Trophoblast cell (in vitro differentiated cells and primary cell): Measurements from ENCODE around the gene AHCYL2.
"Not testable (repeated sequence)": the region's sequence is repeated elsewhere in the genome, so short reads cannot be mapped to it uniquely, and the experiment has no call there.

ENCODE experiments used
- DNase-seq, 2 donors: peaks; one replicate each; pipeline ENCODE4 v3.0.0-alpha.2; 2016
- H2AFZ ChIP-seq: 2 replicates; pipeline ENCODE4 v1.6.1; 2013; ENCODE audit warnings: low read length, moderate library complexity, mild to moderate bottlenecking; ENCODE audit not compliant: insufficient read depth, poor library complexity
- H2AK5ac ChIP-seq: 2 replicates; pipeline ENCODE4 v1.6.1; 2013; ENCODE audit warnings: mild to moderate bottlenecking, low read length
- H2BK120ac ChIP-seq: 2 replicates; pipeline ENCODE4 v1.6.1; 2013; ENCODE audit warnings: low read length, mild to moderate bottlenecking, moderate library complexity; ENCODE audit not compliant: insufficient read depth, poor library complexity
- H2BK12ac ChIP-seq: 2 replicates; pipeline ENCODE4 v1.6.1; 2013; ENCODE audit warnings: mild to moderate bottlenecking, low read length, moderate library complexity
- H2BK5ac ChIP-seq: 2 replicates; pipeline ENCODE4 v1.6.1; 2013; ENCODE audit warnings: low read length, low read depth, moderate library complexity, mild to moderate bottlenecking; ENCODE audit not compliant: poor library complexity
- H3K14ac ChIP-seq: 2 replicates; pipeline ENCODE4 v1.6.1; 2013; ENCODE audit warnings: mild to moderate bottlenecking, low read length
- H3K18ac ChIP-seq: 2 replicates; pipeline ENCODE4 v1.6.1; 2013; ENCODE audit warnings: mild to moderate bottlenecking, low read length
- H3K23ac ChIP-seq: 2 replicates; pipeline ENCODE4 v1.6.1; 2013; ENCODE audit warnings: low read length
- H3K27ac ChIP-seq: 2 replicates; pipeline ENCODE4 v1.5.1; 2013; ENCODE audit warnings: low read depth, mild to moderate bottlenecking, inconsistent platforms, low read length, moderate library complexity
- H3K27me3 ChIP-seq: 2 replicates; pipeline ENCODE4 v1.6.1; 2013; ENCODE audit warnings: inconsistent platforms, mild to moderate bottlenecking, low read length, moderate library complexity; ENCODE audit not compliant: insufficient read depth
- H3K36me3 ChIP-seq, 2 experiments: 1 replicate in 1 of 2; 2 replicates in 1 of 2; pipeline ENCODE4 v1.6.1; 2013; ENCODE audit warnings: low read length in 2 of 2, mild to moderate bottlenecking in 2 of 2, moderate library complexity in 1 of 2; ENCODE audit not compliant: insufficient read depth in 2 of 2, control insufficient read depth in 1 of 2
- H3K4ac ChIP-seq: 2 replicates; pipeline ENCODE4 v1.6.1; 2013; ENCODE audit warnings: low read depth, mild to moderate bottlenecking, low read length, moderate library complexity
- H3K4me1 ChIP-seq, 2 experiments: 1 replicate in 1 of 2; 2 replicates in 1 of 2; pipeline ENCODE4 v1.6.1; 2013; ENCODE audit warnings: low read length in 2 of 2, mild to moderate bottlenecking in 2 of 2, moderate library complexity in 1 of 2; ENCODE audit not compliant: insufficient read depth in 2 of 2, control insufficient read depth in 1 of 2
- H3K4me2 ChIP-seq: 2 replicates; pipeline ENCODE4 v1.6.1; 2013; ENCODE audit warnings: inconsistent platforms, mild to moderate bottlenecking, low read length, moderate library complexity
- H3K4me3 ChIP-seq: 2 replicates; pipeline ENCODE4 v1.5.1; 2013; ENCODE audit warnings: mild to moderate bottlenecking, low read depth, low read length, inconsistent platforms
- H3K79me1 ChIP-seq: one replicate; pipeline ENCODE4 v1.6.1; 2013; ENCODE audit warnings: low read length
- H3K79me2 ChIP-seq: 2 replicates; pipeline ENCODE4 v1.6.1; 2013; ENCODE audit warnings: low read length, mild to moderate bottlenecking; ENCODE audit not compliant: control insufficient read depth, insufficient read depth, poor library complexity
- H3K9ac ChIP-seq: 2 replicates; pipeline ENCODE4 v1.6.1; 2013; ENCODE audit warnings: mild to moderate bottlenecking, low read length
- H3K9me3 ChIP-seq: 2 replicates; pipeline ENCODE4 v1.6.1; 2013; ENCODE audit warnings: low read depth, mild to moderate bottlenecking, control low read depth, inconsistent platforms, low read length; ENCODE audit not compliant: insufficient read depth
- H4K12ac ChIP-seq: 2 replicates; pipeline ENCODE4 v1.6.1; 2013; ENCODE audit warnings: low read depth, mild to moderate bottlenecking, low read length, moderate library complexity
- H4K8ac ChIP-seq: 2 replicates; pipeline ENCODE4 v1.6.1; 2013; ENCODE audit warnings: low read depth, mild to moderate bottlenecking, low read length, moderate library complexity
- H4K91ac ChIP-seq: one replicate; pipeline ENCODE4 v1.6.1; 2013; ENCODE audit warnings: low read depth, mild to moderate bottlenecking, low read length, moderate library complexity
- WGBS: extraction: QIAGEN DNeasy Blood & Tissue Kit; methylation state at CpG from one replicate; pipeline ENCODE4 v1.1.7; 2013; ENCODE audit warnings: missing lambda C conversion rate; ENCODE audit not compliant: insufficient read length, insufficient coverage; ENCODE audit errors: extremely low coverage; 5-methylcytosine and 5-hydroxymethylcytosine counted together

AHCYL2 gene

DNA sequence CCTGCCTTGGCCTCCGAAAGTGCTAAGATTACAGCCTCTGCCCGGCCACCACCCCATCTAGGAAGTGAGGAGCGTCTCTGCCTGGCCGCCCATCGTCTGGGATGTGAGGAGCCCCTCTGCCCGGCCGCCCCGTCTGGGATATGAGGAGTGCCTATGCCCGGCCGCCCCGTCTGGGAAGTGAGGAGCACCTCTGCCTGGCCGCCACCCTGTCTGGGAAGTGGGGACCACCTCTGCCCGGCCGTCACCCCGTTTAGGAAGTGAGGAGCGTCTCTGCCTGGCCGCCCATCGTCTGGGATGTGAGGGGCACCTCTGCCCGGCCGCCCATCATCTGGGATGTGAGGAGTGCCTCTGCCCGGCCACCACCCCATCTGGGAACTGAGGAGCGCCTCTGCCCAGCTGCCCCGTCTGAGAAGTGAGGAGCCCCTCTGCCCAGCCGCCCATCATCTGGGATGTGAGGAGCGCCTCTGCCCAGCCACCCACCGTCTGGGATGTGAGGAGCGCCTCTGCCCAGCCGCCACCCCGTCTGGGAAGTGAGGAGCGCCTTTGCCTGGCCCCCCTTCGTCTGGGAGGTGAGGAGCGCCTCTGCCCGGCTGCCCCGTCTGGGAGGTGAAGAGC, 8.6 kb upstream of the AHCYL2 start:
- not testable (repeated sequence) for H3K79me1 ChIP-seq, H2AFZ ChIP-seq, H2BK12ac ChIP-seq, H3K4ac ChIP-seq, H3K18ac ChIP-seq, H2BK5ac ChIP-seq, H3K27ac ChIP-seq, H3K4me2 ChIP-seq, DNase-seq, H3K4me3 ChIP-seq, H3K14ac ChIP-seq, H3K27me3 ChIP-seq, H3K9ac ChIP-seq, H2AK5ac ChIP-seq, H4K12ac ChIP-seq, H3K9me3 ChIP-seq, H2BK120ac ChIP-seq, H3K79me2 ChIP-seq, H4K8ac ChIP-seq, H3K4me1 ChIP-seq, H3K23ac ChIP-seq, H4K91ac ChIP-seq
- no CpG with 5 or more reads among the region's 34 CpGs for WGBS
- peaks cover 20 to 21% of the 10 kb centered on the region in 2 experiments for H3K36me3 ChIP-seq

DNA sequence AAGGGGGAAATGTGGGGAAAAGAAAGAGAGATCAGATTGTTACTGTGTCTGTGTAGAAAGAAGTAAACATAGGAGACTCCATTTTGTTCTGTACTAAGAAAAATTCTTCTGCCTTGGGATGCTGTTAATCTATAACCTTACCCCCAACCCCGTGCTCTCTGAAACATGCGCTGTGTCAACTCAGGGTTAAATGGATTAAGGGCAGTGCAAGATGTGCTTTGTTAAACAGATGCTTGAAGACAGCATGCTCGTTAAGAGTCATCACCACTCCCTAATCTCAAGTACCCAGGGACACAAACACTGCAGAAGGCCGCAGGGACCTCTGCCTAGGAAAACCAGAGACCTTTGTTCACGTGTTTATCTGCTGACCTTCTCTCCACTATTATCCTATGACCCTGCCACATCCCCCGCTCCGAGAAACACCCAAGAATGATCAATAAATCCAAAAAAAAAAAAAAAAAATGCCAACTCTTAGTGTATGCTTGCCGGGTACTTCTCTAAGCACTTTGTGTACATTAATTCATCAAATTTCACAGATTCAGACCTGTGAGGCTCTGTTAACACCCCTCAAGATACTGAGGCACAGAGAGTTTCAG, 7.9 kb upstream of the AHCYL2 start:
- H3K4me2 ChIP-seq, H3K79me2 ChIP-seq, H4K8ac ChIP-seq, H3K23ac ChIP-seq, H3K4ac ChIP-seq, H3K27me3 ChIP-seq, H3K4me1 ChIP-seq, H4K91ac ChIP-seq, H3K18ac ChIP-seq, DNase-seq, H3K79me1 ChIP-seq, H2BK120ac ChIP-seq, H2AK5ac ChIP-seq, H2BK5ac ChIP-seq, H2AFZ ChIP-seq, H3K9me3 ChIP-seq, H4K12ac ChIP-seq, H3K4me3 ChIP-seq, H3K27ac ChIP-seq, H2BK12ac ChIP-seq, H3K9ac ChIP-seq, H3K14ac ChIP-seq: not testable (repeated sequence)
- peaks cover 13 to 14% of the 10 kb centered on the region in 2 experiments for H3K36me3 ChIP-seq
- WGBS, result no CpG with 5 or more reads among the region's 8 CpGs

DNA sequence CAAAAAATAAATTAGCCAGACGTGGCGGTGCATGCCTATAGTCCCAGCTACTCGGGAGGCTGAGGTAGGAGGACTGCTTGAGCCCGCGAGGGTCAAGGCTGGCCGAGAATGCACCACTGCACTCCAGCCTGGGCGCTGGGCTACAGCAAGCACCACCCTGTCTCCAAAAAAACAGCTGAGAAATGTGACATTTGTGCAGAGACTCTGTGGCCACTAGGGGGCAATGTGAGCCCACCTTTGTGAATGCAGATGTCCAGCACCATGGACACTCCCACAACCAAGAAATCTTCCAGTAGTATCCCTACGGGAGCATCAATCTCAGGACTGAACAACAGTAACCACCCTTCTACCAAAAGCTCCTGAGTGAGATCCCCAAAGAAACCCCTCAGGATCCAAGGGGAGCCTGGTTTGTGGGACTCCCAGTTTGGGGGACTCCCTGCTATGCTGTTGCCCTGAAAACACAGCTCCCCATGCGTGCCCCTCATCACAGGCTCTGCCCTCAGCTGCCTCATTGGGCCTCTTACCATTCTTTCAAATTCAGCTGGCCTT, 6.2 kb upstream of the AHCYL2 start:
- Histone ChIP-seq H3K4me1 (peaks cover 0 to 4% of the 10 kb centered on the region in 2 experiments), H3K27ac (no peak overlapping the region), H4K8ac (no peak overlapping the region), H3K27me3 (no peaks in the 10 kb centered on the region), H3K14ac (no peak overlapping the region), H4K12ac (no peak overlapping the region), H3K23ac (no peak overlapping the region), H3K9ac (no peak overlapping the region), H3K9me3 (peaks cover 7% of the 10 kb centered on the region), H2BK5ac (no peak overlapping the region), H2AK5ac (no peak overlapping the region), H3K79me1 (no peaks in the 10 kb centered on the region), H2BK120ac (no peak overlapping the region), H4K91ac (no peak overlapping the region), H3K18ac (no peak overlapping the region), H3K79me2 (no peaks in the 10 kb centered on the region), H2AFZ (no peak overlapping the region), H2BK12ac (no peak overlapping the region), H3K36me3 (no peaks in the 10 kb centered on the region), H3K4me3 (no peak overlapping the region), H3K4me2 (no peak overlapping the region), H3K4ac (no peak overlapping the region)
- peak; percentile 86 to 98 for DNase-seq
- WGBS, result no CpG with 5 or more reads among the region's 9 CpGs

DNA sequence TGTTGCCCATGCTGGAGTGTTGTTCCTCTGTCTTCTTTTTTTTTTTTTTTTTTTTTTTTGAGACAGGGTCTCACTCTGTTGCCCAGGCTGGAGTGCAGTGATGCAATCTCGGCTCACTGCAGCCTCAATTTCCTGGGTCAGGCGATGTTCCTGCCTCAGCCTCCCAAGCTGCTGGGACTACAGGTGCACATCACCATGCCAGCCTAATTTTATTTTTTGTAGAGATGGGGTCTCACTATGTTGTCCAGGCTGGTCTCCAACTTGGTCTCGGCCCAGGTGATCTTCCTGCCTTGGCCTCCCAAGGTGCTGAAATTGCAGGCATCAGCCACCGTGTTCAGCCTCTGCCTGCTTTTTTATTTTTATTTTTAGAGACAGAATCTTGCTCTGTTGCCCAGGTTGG, 5.7 kb upstream of the AHCYL2 start:
- H3K4ac ChIP-seq, H3K36me3 ChIP-seq, DNase-seq, H3K4me3 ChIP-seq, H2BK120ac ChIP-seq, H3K18ac ChIP-seq, H3K23ac ChIP-seq, H3K27me3 ChIP-seq, H3K79me1 ChIP-seq, H4K8ac ChIP-seq, H3K4me2 ChIP-seq, H2AK5ac ChIP-seq, H3K9ac ChIP-seq, H3K14ac ChIP-seq, H4K91ac ChIP-seq, H3K9me3 ChIP-seq, H4K12ac ChIP-seq, H2BK12ac ChIP-seq, H3K4me1 ChIP-seq, H3K79me2 ChIP-seq, H2AFZ ChIP-seq, H3K27ac ChIP-seq, H2BK5ac ChIP-seq: not testable (repeated sequence)
- no CpG with 5 or more reads among the region's 4 CpGs for WGBS
